Sciatic nerve (tissue), 2 donors: ENCODE results near the gene GRIN1. TPM values are rescaled to one million over a fixed set of nuclear protein-coding genes. Genes with fewer than 3 reads are reported as not detected.

ENCODE experiments used
- ATAC-seq: fragments of 200-7000 bp; cut with Tn5 transposase; one replicate; pipeline ENCODE4 v1.9.1; 2020; ENCODE audit warnings: mild to moderate bottlenecking, moderate library complexity
- DNase-seq: peaks from one replicate; pipeline ENCODE4 v3.0.0-alpha.2; 2020; ENCODE audit warnings: low spot score
- intact Hi-C: fragments of 100-400 bp; cut with DNase I; formaldehyde crosslinking; loops from one replicate; pipeline ENCODE4 v1.14.2; 2022
- total RNA-seq: library from RNA; stranded (reverse); fragmentation: NEBNext Ultra II Directional; extraction: Animal tissue kit (Norgen Biotek cat#: 25700); gene quantifications from one replicate; pipeline ENCODE4 v1.2.1, GENCODE V29; 2021
- donor health status: DM: no; HTN: no; CAD: no.
- donor health status: DM: no; HTN: no; CAD: no.

GRIN1 gene
- total RNA-seq, 1 donor from 2014 or later: not detected

DNA sequence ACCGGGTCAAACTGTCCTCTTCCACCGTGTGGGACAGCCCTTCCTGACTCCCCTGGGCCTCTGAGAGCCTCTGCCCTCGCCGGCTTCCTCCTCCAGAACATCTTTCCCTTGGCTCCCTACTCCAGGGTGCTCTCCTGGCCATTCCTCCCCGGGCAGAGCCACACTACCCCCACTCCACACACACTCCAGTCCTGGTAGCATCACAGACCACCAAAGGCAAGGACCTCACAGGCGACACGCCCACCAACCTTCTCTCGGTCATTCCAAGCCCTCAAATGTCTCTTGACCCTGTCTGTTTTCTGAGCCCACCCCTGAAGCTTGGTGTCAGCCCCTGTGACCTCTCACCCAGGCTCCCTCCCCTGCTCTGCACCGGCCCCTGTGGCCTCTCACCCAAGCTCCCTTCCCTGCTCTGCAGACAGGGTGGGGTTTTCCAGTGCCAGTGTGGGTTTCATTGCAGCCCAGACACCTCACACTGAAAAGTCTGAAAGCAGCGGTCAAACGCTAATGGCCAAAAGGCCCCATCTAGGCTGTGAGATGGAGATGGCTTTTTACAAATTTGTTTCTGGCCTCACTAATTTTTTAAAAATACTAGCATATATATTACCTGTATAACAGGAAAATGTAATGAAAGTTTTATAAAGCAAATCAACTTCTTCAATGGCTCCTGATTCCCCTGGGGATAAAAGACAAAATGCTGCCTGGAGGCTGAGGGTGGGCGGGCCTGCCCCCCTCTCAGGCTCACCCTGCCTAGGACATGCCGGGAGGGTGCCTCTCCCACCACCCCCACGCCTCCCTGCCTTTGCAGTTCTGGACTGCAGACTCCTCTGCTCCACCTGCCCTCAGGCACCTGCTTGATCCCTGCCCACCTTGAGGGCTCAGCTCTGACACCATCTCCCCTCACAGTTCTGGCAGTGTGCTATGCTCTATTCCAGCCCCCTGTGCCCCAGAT is 20.4 kb downstream of the GRIN1 start:
- DNase-seq (no peak), ATAC-seq (no peak)
- intact Hi-C loops: no loop called here

DNA sequence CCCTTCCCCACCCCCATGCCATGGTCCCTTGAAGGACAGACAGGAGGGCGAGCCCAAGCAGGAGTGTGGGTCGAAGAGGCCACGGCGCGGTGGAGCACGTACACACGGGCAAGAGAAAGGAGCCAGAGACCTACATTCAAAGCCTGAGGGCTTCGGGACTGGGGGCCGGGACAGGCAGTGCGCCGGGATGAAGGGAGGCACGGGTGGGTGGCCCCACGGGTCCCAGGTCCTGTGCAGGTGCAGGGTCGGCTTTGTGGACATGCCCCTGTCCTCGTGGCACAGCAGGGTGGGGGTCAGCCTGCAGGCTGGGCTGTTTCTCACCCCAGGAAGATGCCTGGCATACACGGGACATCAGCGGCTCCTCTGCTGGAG is 21.1 kb downstream of the GRIN1 start:
- ATAC-seq: no peak
- intact Hi-C loops: no loop called here
- DNase-seq: no peak

DNA sequence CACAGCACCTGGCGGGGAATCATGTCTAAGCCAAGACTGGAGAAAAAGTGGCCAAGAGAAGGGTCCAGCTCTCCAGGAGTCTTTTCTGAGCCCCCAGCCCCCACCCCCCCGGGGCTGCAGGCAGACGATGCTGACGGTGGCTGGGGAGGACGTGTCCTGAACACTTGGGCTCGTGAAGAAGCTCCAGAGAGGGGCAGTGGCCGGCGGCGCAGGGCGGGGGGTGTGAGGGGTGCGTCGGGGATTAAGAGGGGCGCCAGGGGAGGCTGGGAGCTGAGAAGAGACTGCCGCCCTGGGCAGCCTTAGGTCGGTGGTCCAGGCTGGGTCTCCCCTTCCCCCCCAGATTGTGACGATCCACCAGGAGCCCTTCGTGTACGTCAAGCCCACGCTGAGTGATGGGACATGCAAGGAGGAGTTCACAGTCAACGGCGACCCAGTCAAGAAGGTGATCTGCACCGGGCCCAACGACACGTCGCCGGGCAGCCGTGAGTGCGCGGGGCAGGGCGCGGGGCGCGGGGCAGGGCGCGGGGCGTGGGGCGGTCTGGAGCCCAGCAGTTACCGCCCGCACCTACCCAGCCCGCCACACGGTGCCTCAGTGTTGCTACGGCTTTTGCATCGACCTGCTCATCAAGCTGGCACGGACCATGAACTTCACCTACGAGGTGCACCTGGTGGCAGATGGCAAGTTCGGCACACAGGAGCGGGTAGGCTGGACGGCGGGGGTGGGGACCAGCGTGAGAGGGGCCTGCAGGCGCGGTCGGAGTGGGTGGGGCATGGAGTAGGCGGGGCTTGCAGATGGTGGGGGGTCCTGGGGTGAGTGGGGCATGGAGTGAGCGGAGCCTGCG is 22.0 kb downstream of the GRIN1 start:
- ATAC-seq (no peak), DNase-seq (no peak)
- intact Hi-C loops: no loop called here

DNA sequence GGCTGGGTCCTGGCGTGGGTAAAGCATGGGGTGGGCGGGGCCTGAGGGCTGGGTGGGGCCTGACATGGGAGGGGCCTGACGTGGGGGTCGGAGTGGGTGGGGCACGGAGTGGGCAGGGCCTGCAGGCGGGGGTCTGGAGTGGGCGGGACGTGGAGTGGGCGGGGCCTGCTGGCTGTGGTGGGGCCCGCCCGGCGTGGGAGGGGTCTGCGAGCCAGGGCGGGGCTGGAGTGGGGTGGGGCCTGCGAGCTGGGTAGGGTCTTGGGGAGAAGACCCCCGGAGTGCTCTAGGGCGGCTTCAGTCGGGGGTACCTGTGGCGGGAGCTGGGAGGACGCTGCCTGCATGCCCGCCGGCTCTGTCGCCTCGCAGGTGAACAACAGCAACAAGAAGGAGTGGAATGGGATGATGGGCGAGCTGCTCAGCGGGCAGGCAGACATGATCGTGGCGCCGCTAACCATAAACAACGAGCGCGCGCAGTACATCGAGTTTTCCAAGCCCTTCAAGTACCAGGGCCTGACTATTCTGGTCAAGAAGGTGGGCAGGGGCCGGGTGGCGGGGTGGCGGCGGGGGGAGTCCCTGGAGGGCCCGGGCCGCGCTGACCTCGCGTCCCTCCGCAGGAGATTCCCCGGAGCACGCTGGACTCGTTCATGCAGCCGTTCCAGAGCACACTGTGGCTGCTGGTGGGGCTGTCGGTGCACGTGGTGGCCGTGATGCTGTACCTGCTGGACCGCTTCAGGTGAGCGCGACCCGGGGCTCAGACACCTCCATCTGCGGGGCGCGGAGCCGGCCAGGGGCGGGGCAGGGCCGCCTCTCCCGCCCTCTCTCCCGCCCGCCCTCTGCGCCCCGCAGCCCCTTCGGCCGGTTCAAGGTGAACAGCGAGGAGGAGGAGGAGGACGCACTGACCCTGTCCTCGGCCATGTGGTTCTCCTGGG is 22.9 kb downstream of the GRIN1 start:
- intact Hi-C loops: no loop called here
- ATAC-seq: no peak
- no peak for DNase-seq

DNA sequence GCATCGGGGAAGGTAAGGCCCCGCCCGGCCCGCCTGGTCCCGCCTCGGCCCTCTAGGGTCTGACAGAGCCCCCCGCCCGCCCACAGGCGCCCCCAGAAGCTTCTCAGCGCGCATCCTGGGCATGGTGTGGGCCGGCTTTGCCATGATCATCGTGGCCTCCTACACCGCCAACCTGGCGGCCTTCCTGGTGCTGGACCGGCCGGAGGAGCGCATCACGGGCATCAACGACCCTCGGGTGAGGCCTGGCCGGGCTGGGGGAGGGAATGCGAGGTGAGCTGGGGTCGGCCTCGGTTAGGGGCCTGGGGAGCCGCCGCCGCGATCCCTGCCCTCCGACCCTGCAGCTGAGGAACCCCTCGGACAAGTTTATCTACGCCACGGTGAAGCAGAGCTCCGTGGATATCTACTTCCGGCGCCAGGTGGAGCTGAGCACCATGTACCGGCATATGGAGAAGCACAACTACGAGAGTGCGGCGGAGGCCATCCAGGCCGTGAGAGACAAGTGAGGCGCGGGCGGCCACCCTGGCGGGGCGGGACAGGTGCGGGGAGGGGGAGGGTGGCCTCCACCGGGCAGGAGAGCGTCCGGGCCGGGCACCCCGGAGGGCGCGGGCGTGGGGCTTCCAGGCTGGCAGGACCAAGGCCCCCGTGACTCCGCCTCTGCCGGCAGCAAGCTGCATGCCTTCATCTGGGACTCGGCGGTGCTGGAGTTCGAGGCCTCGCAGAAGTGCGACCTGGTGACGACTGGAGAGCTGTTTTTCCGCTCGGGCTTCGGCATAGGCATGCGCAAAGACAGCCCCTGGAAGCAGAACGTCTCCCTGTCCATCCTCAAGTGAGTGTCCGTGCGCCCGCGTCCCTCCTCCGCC is 23.8 kb downstream of the GRIN1 start:
- intact Hi-C loops: no loop called here
- DNase-seq: no peak

DNA sequence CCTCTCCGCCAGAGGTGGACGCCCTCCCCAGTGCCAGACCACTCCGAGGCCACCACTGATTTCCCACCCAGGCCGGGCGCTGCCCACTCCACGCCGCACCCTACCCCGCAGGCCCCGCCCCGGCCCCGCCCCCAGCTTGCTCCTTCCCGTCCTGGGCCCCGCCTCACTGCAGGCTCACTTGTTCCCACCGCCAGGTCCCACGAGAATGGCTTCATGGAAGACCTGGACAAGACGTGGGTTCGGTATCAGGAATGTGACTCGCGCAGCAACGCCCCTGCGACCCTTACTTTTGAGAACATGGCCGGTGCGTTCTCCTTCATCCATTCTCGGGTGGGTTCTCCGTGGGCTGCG is 24.4 kb downstream of the GRIN1 start:
- ATAC-seq (no peak), DNase-seq (no peak)

More for the DNA sequence above, 23.8 kb downstream of the GRIN1 start:
- ATAC-seq: no peak

DNA sequence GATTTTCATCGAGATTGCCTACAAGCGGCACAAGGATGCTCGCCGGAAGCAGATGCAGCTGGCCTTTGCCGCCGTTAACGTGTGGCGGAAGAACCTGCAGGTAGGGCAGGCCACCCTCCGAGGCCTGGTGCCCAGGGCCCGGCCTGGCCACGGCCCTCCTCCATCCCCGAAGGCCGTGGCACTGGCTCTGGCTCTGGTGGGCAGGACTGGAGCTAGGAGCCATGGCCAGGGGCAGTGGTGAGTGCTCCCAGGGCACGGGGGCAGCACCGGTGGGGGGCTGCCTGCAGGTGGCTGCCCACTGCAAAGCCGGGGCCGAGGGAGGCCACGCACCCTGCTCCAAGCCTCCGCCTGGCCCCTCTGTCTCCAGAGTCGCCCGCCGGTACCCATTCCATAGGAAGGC is 24.9 kb downstream of the GRIN1 start:
- no peak for DNase-seq
- ATAC-seq: no peak
- intact Hi-C loops: no loop called here

More for the DNA sequence above, 24.4 kb downstream of the GRIN1 start:
- intact Hi-C loops: no loop called here

DNA sequence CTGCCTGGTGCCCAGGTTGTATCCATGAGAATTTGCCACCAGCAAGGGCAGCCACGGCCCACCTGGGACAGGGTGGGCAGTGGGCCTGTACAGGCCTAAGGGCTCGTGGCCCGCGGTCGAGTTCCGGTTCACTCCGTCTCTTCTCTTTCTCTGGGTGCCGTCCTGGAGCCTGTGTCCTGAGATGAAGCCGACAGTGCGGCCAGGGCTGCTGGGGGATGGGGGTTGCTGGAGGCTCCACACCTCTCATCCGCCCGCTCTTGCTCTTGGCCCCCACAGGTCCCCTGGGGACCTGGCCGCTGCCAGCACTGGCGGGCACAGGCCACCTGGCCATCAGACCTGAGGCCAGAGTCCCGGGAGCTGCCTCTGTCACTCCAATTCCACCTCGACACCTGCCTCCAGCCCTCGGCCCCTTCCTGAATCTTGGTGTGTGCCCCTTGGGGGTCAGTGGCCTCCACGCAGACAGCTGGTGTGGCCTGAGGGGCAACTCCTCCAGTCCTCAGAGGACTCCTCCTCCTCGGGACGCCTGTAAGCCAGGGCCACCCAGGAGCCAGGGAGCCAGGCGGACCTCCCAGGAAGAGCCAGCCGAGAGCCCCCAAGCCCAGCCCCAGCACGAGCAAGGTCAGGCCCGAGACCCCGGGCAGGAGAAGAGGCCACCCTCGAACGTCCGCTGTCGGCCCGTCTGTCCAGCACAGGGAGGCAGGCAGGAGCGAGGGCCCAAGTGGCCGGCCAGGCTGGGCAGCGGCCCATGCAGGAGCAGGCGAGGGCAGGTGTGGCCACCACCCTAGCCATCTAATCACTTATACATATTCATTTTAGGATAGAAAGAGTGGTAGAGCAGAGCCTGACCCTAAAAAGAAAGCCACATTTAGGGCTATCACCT is 25.7 kb downstream of the GRIN1 start:
- no peak for DNase-seq
- intact Hi-C loops: no loop called here
- ATAC-seq: no peak

DNA sequence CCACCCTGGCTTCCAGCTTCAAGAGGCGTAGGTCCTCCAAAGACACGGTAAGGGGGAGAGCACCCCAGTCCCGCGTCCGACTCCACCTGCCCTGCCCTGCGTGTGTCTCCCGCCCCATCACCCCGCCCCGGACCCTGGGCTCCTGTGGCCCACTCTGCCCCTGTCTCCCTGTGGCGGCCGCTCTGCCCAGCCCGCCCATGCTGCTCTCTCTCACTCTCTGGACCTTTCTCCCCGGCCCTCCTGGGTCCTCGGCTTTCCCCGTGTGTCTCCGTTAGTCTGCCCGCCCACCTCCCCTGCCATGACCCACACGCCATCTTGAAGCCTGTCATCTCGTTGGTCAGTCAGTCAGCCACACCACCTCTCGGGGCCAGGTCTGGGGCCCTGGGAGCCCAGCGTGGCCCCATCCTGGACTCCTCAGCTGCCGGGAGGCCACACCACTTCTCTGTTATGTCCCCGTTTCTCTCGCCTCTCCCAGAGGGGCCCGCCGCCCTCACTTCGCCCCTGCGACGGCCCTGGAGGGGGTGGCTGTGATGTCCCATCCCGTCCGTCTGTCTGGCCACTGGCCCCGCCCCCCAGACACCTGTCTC is 26.4 kb downstream of the GRIN1 start:
- intact Hi-C loops: no loop called here
- no peak for ATAC-seq
- DNase-seq: no peak

DNA sequence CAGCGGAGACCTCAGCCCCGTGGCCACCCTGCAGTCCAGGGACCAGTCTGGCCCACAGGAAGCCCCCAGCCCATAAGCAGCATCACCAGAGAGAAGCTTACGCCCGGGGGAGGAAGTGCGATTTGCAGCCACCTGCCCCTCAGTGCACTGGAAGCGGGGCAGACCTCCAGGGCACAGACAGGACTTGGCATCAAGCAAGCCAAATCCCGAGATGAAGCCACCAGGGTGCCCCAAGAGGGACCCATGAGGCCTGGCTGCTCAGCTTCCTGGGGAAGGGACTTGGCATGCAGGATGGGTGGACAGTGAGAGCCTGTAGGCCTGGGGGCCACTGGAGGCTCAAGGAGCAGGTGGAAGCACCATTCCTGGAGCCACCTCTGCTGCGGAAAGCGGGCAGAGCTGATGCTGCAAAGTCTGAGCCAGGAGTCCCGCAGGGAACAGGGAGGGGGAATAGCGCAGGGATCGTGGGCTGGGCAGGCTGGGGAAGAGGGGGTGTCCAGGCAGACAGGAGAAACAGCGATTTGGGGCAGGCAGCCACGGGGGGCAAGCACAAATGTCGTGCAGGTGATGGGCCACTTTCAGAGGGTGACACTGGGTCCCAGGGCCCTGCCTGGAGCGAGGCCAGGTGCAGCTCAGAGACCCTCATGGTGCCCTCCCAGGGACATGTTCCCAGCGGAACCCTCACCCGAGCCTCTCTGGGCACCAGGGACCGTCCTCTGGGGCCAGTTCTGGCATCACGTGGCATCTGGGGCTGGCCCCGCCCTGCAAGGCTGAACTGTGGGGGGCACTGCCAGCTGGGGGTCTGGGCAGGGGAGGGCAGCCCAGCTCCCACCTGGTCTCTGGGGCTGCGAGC is 27.7 kb downstream of the GRIN1 start:
- intact Hi-C loops: no loop called here
- DNase-seq (no peak), ATAC-seq (no peak)

DNA sequence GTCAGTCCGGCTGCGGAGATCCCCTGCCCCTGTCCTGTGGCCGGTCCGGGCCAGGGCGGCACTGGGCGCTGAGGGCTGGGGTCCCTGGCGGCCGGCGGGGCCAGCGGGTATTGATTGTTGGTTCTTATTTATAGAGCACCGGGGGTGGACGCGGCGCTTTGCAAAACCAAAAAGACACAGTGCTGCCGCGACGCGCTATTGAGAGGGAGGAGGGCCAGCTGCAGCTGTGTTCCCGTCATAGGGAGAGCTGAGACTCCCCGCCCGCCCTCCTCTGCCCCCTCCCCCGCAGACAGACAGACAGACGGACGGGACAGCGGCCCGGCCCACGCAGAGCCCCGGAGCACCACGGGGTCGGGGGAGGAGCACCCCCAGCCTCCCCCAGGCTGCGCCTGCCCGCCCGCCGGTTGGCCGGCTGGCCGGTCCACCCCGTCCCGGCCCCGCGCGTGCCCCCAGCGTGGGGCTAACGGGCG is 28.4 kb downstream of the GRIN1 start:
- intact Hi-C loops: no loop called here
- no peak for ATAC-seq
- DNase-seq: no peak

DNA sequence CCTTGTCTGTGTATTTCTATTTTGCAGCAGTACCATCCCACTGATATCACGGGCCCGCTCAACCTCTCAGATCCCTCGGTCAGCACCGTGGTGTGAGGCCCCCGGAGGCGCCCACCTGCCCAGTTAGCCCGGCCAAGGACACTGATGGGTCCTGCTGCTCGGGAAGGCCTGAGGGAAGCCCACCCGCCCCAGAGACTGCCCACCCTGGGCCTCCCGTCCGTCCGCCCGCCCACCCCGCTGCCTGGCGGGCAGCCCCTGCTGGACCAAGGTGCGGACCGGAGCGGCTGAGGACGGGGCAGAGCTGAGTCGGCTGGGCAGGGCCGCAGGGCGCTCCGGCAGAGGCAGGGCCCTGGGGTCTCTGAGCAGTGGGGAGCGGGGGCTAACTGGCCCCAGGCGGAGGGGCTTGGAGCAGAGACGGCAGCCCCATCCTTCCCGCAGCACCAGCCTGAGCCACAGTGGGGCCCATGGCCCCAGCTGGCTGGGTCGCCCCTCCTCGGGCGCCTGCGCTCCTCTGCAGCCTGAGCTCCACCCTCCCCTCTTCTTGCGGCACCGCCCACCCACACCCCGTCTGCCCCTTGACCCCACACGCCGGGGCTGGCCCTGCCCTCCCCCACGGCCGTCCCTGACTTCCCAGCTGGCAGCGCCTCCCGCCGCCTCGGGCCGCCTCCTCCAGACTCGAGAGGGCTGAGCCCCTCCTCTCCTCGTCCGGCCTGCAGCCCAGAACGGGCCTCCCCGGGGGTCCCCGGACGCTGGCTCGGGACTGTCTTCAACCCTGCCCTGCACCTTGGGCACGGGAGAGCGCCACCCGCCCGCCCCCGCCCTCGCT is 29.0 kb downstream of the GRIN1 start:
- ATAC-seq (no peak), DNase-seq (no peak)
- intact Hi-C loops: no loop called here

DNA sequence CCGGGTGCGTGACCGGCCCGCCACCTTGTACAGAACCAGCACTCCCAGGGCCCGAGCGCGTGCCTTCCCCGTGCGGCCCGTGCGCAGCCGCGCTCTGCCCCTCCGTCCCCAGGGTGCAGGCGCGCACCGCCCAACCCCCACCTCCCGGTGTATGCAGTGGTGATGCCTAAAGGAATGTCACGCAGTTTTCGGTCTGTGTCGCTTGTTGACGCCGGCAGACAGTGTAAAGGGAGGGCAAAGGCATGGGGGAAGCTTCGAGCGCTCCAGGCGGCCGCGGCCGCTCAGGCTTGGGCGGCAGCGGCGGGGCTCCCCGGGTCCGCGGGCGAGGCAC is 29.6 kb downstream of the GRIN1 start:
- DNase-seq (no peak), ATAC-seq (no peak)
- intact Hi-C loops: no loop called here

DNA sequence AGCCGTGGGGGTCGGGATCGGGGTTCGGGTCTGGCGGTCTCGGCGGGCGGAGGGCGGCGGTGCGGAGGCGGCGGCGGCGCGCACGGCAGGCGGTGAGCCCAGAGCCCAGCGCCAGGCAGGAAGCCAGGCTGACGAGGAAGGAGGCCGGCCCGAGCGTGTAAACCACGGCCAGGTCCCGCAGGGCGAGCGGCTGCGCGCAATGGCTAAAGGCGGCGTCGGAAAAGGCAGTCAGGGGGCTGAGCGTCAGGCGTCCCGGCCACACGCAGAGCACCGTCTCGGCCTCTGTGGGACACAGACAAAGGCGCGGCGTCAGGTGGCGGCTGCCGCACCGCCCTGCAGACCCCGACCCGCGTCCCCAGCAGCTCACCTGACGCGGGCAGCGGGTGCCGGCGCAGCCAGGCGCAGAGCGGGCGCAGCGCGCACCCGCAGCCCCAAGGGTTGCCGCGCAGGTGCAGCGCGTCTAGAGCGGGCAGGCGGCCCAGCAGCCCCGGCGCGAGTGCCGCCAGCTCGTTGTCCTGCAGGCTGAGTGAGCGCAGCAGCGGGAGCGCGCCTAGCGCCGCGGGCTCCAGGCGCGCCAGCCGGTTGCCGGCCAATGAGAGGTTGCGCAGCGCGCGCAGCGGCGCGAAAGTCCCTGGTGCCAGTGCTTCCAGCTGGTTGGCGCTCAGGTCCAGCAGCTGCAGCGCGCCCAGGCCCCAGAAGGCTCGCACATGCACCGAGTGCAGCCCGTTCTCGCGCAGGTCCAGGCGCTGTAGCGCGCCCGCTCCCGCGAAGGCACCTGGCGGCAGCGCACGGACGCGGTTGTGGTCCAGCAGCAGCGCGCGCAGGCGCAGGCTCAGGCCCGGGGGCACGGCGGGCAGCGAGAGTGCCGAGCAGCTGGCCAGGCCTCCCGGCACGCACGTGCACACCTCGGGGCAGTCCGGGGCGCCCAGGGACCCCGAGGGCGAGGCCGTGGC is 30.2 kb downstream of the GRIN1 start:
- DNase-seq (no peak), ATAC-seq (no peak)
- intact Hi-C loops: no loop called here
